ENCODE data around the gene KLF6. TPM values are rescaled to one million over a fixed set of nuclear protein-coding genes. Genes with fewer than 3 reads are reported as not detected.
A peak's percentile ranks its signal among the peaks of the same experiment; 100 is the strongest.

The KLF6 gene
- total and polyA plus RNA-seq, 9 of the 15 experiments (the other 6 are each of a cell fraction or from before 2014, with no cell fraction given), result 3.2 to 23.9 (median 8.0) TPM

DNA sequence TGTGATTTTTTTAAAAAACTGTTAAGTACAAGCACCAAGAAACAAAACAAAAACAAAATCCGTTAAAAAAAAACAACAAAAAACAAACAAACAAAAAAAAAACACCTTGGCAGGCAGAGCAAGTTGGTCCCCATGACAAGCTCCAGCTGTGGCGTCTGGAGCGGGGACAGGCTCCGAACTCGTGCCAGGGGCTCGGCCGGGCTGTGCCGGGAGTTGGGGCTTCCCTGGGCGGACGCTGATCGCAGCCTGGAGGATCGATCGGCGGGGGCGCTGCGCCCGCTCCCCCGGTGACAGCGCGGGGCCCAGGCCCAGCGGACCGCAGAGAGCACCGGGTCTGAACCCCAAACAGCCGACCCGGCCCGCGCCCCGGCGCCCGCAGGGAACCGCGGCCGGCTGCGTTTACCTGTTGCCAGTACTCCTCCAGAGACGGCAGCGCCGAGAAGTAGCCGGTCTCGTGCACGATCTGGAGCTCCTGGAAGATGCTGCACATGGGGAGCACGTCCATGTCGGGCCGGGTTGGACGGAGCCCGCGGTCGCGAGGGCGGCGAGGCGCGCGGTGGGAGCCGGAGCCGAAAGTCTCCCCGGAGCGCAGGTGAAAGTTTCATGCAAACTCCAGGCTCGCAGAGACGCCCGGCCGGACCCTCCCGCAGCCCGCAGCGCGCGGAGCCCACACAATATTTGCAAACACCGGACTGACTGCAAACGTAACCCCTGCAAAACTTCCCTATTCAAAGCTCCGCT, at the start of gene KLF6 (continued):
- TF ChIP-seq, protein P1, sequence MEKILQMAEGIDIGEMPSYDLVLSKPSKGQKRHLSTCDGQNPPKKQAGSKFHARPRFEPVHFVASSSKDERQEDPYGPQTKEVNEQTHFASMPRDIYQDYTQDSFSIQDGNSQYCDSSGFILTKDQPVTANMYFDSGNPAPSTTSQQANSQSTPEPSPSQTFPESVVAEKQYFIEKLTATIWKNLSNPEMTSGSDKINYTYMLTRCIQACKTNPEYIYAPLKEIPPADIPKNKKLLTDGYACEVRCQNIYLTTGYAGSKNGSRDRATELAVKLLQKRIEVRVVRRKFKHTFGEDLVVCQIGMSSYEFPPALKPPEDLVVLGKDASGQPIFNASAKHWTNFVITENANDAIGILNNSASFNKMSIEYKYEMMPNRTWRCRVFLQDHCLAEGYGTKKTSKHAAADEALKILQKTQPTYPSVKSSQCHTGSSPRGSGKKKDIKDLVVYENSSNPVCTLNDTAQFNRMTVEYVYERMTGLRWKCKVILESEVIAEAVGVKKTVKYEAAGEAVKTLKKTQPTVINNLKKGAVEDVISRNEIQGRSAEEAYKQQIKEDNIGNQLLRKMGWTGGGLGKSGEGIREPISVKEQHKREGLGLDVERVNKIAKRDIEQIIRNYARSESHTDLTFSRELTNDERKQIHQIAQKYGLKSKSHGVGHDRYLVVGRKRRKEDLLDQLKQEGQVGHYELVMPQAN (IDR thresholded peaks at IDR 0.05; ENCODE audit: borderline replicate concordance), result peak; percentile 59
- TF ChIP-seq, protein P2, sequence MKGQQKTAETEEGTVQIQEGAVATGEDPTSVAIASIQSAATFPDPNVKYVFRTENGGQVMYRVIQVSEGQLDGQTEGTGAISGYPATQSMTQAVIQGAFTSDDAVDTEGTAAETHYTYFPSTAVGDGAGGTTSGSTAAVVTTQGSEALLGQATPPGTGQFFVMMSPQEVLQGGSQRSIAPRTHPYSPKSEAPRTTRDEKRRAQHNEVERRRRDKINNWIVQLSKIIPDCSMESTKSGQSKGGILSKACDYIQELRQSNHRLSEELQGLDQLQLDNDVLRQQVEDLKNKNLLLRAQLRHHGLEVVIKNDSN (CRISPR knock-in tag; IDR thresholded peaks at IDR 0.05), result no peak
- TF ChIP-seq EP300 (IDR thresholded peaks at IDR 0.05; ENCODE audit: low read length), result no peak
- no peak for TF ChIP-seq ZNF165 (CRISPR knock-in tag; IDR thresholded peaks at IDR 0.05; ENCODE audit: borderline replicate concordance)
- TF ChIP-seq TCF3 (CRISPR knock-in tag; IDR thresholded peaks at IDR 0.05), result no peak; the same call in 1 of the 2 replicates
- TF ChIP-seq GATAD2A (IDR thresholded peaks at IDR 0.05), result no peak
- no peak for TF ChIP-seq NFATC3 (IDR thresholded peaks at IDR 0.05)
- TF ChIP-seq, protein P3, sequence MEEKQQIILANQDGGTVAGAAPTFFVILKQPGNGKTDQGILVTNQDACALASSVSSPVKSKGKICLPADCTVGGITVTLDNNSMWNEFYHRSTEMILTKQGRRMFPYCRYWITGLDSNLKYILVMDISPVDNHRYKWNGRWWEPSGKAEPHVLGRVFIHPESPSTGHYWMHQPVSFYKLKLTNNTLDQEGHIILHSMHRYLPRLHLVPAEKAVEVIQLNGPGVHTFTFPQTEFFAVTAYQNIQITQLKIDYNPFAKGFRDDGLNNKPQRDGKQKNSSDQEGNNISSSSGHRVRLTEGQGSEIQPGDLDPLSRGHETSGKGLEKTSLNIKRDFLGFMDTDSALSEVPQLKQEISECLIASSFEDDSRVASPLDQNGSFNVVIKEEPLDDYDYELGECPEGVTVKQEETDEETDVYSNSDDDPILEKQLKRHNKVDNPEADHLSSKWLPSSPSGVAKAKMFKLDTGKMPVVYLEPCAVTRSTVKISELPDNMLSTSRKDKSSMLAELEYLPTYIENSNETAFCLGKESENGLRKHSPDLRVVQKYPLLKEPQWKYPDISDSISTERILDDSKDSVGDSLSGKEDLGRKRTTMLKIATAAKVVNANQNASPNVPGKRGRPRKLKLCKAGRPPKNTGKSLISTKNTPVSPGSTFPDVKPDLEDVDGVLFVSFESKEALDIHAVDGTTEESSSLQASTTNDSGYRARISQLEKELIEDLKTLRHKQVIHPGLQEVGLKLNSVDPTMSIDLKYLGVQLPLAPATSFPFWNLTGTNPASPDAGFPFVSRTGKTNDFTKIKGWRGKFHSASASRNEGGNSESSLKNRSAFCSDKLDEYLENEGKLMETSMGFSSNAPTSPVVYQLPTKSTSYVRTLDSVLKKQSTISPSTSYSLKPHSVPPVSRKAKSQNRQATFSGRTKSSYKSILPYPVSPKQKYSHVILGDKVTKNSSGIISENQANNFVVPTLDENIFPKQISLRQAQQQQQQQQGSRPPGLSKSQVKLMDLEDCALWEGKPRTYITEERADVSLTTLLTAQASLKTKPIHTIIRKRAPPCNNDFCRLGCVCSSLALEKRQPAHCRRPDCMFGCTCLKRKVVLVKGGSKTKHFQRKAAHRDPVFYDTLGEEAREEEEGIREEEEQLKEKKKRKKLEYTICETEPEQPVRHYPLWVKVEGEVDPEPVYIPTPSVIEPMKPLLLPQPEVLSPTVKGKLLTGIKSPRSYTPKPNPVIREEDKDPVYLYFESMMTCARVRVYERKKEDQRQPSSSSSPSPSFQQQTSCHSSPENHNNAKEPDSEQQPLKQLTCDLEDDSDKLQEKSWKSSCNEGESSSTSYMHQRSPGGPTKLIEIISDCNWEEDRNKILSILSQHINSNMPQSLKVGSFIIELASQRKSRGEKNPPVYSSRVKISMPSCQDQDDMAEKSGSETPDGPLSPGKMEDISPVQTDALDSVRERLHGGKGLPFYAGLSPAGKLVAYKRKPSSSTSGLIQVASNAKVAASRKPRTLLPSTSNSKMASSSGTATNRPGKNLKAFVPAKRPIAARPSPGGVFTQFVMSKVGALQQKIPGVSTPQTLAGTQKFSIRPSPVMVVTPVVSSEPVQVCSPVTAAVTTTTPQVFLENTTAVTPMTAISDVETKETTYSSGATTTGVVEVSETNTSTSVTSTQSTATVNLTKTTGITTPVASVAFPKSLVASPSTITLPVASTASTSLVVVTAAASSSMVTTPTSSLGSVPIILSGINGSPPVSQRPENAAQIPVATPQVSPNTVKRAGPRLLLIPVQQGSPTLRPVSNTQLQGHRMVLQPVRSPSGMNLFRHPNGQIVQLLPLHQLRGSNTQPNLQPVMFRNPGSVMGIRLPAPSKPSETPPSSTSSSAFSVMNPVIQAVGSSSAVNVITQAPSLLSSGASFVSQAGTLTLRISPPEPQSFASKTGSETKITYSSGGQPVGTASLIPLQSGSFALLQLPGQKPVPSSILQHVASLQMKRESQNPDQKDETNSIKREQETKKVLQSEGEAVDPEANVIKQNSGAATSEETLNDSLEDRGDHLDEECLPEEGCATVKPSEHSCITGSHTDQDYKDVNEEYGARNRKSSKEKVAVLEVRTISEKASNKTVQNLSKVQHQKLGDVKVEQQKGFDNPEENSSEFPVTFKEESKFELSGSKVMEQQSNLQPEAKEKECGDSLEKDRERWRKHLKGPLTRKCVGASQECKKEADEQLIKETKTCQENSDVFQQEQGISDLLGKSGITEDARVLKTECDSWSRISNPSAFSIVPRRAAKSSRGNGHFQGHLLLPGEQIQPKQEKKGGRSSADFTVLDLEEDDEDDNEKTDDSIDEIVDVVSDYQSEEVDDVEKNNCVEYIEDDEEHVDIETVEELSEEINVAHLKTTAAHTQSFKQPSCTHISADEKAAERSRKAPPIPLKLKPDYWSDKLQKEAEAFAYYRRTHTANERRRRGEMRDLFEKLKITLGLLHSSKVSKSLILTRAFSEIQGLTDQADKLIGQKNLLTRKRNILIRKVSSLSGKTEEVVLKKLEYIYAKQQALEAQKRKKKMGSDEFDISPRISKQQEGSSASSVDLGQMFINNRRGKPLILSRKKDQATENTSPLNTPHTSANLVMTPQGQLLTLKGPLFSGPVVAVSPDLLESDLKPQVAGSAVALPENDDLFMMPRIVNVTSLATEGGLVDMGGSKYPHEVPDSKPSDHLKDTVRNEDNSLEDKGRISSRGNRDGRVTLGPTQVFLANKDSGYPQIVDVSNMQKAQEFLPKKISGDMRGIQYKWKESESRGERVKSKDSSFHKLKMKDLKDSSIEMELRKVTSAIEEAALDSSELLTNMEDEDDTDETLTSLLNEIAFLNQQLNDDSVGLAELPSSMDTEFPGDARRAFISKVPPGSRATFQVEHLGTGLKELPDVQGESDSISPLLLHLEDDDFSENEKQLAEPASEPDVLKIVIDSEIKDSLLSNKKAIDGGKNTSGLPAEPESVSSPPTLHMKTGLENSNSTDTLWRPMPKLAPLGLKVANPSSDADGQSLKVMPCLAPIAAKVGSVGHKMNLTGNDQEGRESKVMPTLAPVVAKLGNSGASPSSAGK (IDR thresholded peaks at IDR 0.05), result peak; percentile 33; the same call in 1 of the 2 replicates
- TF ChIP-seq SAP30 (IDR thresholded peaks at IDR 0.05; ENCODE audit: borderline replicate concordance, insufficient read depth, low read depth, low read length, poor library complexity, severe bottlenecking), result peak; percentile 40
- 0 out of 2 replicates have a peak, but pooled peaks have one; percentile 15 for TF ChIP-seq ZBTB17 (CRISPR knock-in tag; IDR thresholded peaks at IDR 0.05)
- peak; percentile 58; the same call in 1 of the 2 replicates for TF ChIP-seq SMAD4 (CRISPR knock-in tag; conservative IDR thresholded peaks at IDR 0.05)
- 0 out of 2 replicates have a peak, but pooled peaks have one; percentile 4 for TF ChIP-seq CBFA2T3 (IDR thresholded peaks at IDR 0.05)
- 0 out of 4 replicates have a peak, but pooled peaks of 1 of the 2 experiments have one; percentile 0 for TF ChIP-seq TBL1XR1 (IDR thresholded peaks at IDR 0.05; ENCODE audit: low read length in 2 of 2)
- no peak for TF ChIP-seq ESRRB (CRISPR knock-in tag; IDR thresholded peaks at IDR 0.05; ENCODE audit: borderline replicate concordance)

All from K562 (cell line).